DOHH2 (cell line): ENCODE measurements around the gene HNF1A.

Experiments used
- EZH2phosphoT487 ChIP-seq: fragments of 200-600 bp; sonication (generic); IDR thresholded peaks from 2 replicates; pipeline ENCODE4 v1.6.1; 2017; ENCODE audit warnings: borderline replicate concordance, mild to moderate bottlenecking, antibody characterized with exemption, low read length, moderate library complexity, mixed read lengths
- TF ChIP-seq, protein P1 (sequence below): fragments of 200-600 bp; sonication (generic); IDR thresholded peaks from one replicate; pipeline ENCODE4 v1.5.1; 2014; ENCODE audit warnings: antibody characterized with exemption, mild to moderate bottlenecking, low read depth, low read length; ENCODE audit not compliant: poor library complexity, severe bottlenecking

- TF ChIP-seq, protein P1, sequence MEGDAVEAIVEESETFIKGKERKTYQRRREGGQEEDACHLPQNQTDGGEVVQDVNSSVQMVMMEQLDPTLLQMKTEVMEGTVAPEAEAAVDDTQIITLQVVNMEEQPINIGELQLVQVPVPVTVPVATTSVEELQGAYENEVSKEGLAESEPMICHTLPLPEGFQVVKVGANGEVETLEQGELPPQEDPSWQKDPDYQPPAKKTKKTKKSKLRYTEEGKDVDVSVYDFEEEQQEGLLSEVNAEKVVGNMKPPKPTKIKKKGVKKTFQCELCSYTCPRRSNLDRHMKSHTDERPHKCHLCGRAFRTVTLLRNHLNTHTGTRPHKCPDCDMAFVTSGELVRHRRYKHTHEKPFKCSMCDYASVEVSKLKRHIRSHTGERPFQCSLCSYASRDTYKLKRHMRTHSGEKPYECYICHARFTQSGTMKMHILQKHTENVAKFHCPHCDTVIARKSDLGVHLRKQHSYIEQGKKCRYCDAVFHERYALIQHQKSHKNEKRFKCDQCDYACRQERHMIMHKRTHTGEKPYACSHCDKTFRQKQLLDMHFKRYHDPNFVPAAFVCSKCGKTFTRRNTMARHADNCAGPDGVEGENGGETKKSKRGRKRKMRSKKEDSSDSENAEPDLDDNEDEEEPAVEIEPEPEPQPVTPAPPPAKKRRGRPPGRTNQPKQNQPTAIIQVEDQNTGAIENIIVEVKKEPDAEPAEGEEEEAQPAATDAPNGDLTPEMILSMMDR: no peak
- no peak for TF ChIP-seq EZH2phosphoT487
Measured at GRCh38 chr12:120932956-120933526, 45.3 kb upstream of the HNF1A start.
